ENCODE data around the gene GMNN.
"Not testable (repeated sequence)": the region's sequence is repeated elsewhere in the genome, so short reads cannot be mapped to it uniquely, and the experiment has no call there.

GMNN gene

DNA sequence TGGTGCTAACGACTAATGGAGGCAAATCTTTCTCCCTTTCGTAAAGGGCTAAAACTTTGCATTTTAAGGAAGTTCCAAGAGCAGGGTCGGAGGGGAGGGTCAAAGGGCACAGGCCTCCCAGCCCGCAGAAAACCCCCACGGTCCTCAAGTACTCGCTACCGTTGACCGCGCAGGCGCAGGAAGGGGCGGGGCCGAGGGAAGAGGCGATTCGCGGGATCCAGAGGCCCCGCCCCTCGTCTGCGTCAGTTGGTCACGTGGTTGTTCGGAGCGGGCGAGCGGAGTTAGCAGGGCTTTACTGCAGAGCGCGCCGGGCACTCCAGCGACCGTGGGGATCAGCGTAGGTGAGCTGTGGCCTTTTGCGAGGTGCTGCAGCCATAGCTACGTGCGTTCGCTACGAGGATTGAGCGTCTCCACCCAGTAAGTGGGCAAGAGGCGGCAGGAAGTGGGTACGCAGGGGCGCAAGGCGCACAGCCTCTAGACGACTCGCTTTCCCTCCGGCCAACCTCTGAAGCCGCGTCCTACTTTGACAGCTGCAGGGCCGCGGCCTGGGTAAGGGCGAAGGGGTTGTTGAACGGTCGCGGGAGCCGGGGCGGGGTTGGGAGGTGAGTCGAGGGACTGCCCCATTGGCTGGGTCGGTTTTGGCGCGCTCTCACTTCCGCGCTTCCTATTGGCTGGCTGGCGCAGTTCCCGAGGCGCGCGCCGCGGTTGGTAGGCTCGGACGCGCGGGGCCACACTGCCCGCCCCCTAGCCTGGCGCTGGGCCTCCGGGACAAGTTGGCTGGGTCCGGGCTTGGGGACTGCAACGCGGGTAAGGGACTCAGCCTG is at the start of gene GMNN:
TSS of gene GMNN (plus strand) at position 242 of the 824 bp plus-strand sequence. CDS start 2,310 bp downstream, outside the sequence.
- DNase-seq (ENCODE audit: low spot score): peak; percentile 73

DNA sequence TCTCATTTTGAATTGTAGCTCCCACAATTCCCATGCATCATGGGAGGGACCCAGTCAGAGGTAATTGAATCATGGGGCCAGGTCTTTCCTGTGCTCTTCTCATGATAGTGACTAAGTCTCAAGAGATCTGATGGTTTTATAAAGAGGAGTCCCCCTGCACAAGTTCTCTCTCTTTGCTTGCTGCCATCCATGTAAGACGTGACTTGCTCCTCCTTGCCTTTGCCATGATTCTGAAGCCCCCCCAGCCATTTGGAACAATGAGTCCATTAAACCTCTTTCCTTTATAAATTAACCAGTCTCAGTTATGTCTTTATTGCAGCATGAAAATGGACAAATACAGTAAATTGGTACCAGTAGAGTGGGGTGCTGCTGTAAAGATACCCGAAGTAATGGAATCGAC is 44.1 kb upstream of the GMNN start:
- not testable (repeated sequence) for DNase-seq (ENCODE audit: low spot score)

DNA sequence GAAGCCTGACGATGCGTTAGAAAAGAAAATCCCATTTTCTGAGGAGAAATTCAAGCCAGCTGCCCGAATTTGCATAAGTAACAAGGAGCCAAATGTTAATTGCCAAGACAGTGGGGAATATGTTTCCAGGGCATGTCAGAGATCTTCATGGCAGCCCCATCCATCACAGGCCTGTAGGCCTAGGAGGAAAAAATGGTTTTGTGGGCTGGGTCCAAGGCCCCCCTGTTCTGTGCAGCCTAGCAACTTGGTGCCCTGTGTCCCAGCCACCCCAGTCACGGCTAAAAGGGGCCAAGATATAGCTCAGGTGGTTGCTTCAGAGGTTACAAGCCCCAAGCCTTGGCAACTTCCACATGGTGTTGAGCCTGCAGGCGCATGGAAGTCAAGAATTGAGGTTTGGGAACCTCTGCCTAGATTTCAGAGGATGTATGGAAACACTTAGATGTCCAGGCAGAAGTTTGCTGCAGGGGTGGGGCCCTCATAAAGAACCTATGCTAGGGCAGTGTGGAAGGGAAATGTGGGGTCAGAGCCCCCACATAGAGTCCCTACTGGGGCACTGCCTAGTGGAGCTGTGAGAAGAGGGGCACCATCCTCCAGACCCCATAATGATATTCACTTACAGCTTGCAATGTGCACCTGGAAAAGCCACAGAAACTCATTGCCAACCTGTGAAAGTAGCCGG is 43.1 kb upstream of the GMNN start:
- DNase-seq (ENCODE audit: low spot score): not testable (repeated sequence)

DNA sequence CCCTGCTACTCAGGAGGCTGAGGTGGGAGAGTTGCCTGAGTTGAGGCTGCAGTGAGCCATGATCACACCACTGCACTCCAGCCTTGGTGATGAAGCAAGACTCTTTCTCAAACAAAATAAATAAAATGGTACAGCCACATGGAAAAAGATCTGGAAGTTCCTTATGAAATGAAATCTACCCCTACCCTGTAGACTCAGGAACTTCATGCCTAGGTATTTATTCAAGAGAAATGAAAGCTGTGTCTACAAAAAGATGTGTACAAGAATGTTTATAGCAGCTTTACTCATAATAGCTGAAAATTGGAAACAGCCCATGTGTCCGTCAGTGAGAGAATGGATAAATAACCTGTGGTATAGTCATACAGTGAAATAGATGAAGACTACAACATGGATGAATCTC is 40.6 kb upstream of the GMNN start:
- no peak for DNase-seq (ENCODE audit: low spot score)

DNA sequence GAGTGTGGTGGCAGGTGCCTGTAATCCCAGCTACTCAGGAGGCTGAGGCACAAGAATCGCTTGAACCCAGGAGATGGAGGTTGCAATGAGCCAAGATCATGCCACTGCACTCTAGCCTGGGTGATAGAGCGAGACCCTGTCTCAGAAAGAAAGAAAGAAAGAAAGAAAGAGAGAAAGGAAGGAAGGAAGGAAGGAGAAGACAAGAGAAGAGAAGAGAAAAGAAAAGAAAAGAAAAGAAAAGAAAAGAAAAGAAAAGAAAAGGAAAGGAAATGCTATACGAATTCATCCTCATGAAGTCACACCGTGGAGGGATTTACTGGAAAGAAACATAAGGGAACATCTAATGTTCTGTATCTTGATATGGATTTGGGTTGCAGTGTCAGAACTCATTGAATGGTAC is 40.0 kb upstream of the GMNN start:
- DNase-seq (ENCODE audit: low spot score): not testable (repeated sequence)

DNA sequence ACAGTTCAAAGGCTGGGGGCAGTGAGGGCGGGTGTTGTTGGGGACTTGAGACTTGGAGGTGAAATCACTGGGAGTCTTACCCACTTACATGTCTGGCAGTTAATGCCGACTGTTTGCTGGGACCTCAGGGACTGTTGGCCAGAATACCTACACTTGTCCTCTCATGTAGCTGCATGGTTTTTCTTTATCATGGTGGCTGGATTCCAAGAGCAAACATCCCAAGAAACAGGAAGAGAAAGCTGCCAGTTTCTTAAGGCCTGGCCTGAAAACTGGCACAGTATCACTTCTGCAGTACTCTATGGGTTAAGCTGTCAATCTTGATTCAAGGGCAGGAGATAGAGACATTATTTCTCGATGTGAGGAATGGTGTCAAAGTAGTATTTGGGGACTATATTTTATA is 36.0 kb upstream of the GMNN start:
- no peak for DNase-seq (ENCODE audit: low spot score)

DNA sequence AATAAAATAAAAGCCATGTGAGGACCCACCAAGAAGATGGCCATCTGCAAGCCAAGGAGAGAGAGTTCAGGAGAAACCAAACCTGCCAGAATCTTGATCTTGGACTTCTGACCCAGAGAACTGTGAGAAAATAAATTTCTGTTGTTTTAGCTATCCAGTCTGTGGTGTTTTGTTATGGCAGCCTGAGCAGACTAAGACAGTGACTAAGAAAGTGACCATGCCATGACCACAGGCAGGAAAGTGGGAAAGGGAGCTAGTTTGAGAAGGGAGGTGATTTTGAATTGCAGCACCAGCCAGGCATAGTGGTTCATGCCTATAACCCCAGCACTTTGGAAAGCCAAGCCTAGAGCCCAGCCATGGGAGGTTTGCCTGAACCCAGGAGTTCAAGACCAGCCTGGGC is 33.9 kb upstream of the GMNN start:
- no peak for DNase-seq (ENCODE audit: low spot score)

DNA sequence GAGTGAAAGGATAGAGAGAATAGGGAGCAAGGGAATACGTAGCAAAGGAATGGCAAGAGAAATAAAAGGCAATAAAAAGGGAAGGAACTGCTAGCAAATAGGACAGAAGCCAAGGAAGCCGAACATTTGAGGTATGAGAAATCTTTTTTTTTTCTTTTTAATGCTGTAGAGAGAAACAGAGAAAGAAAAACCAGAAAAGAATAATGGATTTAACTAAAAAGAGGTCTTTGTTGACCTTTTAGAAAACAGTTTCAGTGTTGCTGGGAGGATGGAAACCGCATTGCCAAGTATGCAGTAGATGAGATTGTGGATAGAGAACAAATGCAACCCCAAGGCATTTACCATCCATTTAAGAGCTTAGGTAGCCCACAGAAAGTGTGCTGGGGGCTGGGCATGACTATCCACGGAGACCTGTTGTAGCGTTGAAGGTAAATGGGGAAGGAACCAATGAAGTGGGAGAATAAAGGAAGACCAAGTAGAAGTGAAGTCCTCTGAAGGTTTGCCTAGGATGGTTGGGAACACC is 32.5 kb upstream of the GMNN start:
- no peak for DNase-seq (ENCODE audit: low spot score)

DNA sequence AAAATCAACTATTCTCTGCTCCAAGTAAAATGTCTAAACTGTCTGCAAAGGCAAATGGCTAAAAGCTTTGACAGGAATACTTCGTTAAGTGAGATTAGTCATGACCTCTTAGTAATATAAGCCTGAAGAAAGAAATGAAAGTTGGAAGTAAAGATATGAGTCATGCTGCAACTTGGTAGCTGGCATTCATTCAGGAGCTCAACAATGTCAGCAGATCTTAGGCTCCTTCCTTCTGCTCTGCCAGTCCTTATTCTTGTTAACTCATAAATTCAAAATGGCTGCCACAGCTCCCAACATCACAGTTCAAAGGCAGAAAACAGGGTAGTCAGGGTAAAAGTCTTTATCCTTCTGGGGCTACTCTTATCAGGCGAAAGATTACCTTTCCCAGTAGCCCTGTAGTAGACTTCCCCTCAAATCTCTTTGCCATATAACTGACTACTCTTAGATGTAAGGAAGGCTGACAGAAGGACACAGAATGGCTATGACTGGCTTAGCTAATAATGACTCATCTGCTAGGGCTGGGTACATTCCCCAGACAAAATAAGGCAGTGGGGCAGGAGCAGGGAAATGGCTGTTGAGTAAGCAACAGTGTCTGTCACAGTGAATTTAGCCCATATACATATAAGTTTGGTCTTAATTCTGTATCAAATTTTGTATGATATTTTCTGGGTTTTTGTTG is 31.3 kb upstream of the GMNN start:
- no peak for DNase-seq (ENCODE audit: low spot score)

DNA sequence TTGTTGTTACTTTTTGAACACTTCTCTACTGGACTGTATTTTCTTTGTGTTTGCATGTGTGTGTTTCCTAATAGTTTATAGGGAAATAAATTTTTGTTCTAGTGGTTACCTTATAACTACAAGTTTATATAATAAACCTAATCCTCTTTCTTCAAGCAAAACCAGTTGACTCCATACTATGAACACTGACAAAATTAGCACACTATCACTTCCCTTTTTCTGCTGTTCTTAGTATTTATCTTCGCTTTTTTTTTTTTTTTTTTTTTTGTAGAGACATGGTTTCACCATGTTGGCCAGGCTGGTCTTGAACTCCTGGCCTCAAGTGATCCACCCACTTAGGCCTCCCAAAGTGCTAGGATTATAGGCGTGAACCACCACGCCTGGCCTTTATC is 30.8 kb upstream of the GMNN start:
- no peak for DNase-seq (ENCODE audit: low spot score)

DNA sequence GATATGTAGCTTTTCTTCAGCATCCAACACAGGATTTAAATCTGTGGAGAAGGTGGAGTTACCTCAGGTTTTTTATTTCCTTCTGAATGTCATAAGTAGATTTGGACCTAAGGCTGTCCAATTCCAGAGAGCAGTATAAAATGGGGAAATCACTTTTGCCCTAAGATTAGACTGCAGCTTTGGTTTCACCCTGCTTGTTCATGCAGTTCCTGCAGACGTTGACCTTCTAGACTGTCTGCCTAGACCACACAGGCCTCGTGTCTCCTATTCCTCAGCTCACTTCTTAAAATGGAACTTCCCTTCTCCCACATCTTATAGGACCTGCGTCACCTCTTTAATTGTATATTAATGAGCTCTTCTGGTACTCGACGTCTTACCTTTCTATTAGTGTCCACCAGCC is 29.8 kb upstream of the GMNN start:
- DNase-seq (ENCODE audit: low spot score): no peak

DNA sequence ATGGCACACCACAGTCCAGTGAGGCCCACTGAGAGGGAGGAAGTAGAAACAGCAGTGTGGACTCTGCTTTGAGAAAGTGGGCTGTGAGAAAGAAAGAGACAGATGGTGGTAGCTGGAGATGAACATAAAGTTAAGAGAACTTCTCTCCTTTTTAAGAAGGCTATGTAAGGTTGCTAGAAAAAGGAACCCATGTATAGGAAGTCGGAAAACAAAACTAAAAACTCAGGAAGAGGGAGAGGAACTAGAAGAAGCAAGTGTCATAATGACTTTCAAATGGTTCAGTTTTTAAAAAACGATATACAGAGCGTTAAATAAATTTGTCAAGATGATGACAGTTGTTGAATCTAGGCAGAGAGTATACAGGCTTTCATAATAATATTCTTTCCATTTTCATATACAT is 25.4 kb upstream of the GMNN start:
- no peak for DNase-seq (ENCODE audit: low spot score)

DNA sequence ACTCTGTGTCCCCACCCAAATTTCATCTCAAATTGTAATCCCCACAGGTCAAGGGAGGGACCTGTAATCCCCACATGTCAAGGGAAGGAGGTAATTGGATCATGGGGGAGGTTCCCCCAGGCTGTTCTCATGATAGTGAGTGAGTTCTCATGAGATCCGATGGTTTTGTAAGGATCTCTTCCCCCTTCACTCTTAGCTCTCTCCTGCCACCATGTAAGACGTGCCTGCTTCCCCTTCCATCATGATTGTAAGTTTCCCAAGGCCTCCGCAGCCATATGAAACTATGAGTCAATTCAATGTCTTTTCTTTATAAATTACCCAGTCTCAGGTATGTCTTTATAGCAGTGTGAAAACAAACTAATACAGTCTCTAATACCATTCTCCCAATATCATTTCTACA is 23.9 kb upstream of the GMNN start:
- DNase-seq (ENCODE audit: low spot score): not testable (repeated sequence)

DNA sequence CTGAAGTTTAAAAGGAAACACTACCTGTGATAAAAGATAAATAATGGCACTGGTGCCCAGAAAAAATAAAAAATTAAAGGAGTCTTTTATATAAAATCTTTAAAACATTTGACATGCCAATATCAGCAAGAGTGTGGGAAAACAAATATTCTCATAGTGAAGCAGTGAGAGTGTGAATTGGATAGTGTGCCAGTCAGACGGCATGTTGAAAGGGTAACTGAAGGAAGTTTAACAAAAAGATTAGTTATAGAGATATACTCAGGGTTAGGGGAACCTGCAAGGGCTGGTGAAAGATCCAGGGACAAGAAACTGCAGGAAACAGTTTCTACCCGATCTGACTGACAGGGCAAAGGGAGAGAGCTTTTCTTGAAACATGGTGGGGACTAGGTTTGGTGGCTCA is 22.2 kb upstream of the GMNN start:
- no peak for DNase-seq (ENCODE audit: low spot score)

DNA sequence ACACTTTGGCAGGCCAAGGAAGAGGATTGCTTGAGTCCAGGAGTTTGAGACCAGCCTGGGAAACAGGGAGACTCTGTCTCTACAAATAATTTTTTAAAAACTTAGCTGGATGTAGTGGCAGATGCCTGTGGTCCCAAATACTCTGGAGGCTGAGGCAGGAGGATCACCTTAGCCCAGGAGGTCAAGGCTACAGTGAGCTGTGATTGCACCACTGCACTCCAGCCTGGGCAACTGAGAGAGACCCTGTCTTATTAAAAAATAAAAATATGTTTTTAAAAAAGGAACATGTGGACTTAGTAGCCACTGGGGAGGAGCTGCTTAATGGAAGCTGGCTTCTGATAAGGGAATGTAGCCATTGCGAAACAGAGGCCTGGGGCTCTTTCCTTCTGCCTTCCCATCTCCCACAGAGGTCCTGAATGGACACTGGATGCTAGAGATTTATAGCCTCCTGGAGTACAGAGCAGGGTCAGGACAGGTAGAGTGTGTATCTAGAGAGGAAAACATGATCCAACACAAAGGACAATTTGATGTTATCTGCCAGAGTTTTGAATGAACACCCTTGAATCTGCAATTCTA is 21.7 kb upstream of the GMNN start:
- DNase-seq (ENCODE audit: low spot score): no peak

DNA sequence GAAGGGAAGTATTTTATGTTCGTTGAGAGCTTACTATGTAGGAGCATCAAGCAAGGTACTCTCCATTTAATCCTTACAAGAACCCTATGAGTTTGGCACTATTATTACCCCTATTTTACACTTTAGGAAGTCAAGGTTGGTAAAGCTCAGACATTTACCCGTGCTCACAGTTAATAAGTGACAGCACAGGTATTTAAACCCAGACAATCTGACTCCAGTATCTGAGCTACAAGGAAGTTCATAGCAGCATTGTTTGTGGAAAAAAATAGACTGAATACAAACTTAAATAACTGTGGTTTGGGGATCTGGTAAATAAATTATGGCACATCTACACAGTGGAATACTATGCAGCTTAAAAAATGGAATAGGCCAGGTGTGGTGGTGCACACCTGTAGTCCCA is 21.2 kb upstream of the GMNN start:
- DNase-seq (ENCODE audit: low spot score): no peak

DNA sequence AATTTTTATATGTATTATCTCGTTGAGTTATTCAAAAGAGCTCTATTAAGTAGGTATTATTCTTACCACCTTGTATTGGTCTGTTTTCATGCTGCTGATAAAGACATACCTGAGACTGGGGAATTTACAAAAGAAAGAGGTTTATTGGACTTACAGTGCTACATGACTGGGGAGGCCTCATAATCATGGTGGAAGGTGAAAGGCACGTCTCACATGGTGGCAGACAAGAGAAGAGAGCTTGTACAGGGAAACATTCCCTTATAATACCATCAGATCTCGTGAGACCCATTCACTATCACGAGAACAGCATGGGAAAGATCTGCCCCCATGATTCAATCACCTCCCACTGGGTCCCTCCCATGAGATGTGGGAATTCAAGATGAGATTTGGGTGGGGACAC is 20.4 kb upstream of the GMNN start:
- not testable (repeated sequence) for DNase-seq (ENCODE audit: low spot score)

DNA sequence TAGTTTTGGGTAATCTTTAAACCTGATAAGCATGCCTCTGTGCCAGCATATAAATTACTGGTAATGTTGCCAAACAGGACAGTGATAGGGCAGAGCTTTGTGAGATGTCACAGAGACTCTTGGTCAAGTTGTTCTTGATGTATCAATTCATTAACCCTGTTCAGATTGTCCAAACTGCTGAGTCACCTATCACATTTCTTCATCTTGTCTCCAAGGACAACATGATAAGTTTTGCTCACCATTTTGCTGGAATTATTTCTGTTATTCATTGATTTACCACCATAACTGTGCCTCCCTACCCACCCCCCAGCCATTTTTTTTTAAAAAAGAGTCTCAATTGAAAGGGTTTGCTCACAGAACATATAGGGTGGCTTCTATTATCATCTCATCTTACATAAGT is 19.5 kb upstream of the GMNN start:
- DNase-seq (ENCODE audit: low spot score): no peak

DNA sequence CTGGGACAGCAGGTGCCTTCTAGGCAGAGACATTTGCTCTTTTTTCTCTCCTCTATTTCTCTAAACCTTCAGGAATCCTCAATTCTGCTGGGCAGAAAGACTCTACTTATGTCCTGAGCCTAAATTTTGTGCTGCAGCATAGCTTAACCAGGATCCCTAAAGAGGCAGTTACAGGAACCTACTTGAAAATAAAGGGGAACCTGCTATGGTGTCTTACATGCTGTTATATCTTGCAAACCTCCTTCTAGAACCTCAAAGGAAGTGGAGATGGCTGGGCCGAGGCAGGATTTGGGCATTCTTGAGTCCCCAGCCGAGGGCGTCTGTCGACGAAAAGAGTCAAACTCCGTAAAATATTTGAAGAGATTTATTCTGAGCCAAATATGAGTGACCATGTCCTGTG is 17.1 kb upstream of the GMNN start:
- DNase-seq (ENCODE audit: low spot score): no peak

DNA sequence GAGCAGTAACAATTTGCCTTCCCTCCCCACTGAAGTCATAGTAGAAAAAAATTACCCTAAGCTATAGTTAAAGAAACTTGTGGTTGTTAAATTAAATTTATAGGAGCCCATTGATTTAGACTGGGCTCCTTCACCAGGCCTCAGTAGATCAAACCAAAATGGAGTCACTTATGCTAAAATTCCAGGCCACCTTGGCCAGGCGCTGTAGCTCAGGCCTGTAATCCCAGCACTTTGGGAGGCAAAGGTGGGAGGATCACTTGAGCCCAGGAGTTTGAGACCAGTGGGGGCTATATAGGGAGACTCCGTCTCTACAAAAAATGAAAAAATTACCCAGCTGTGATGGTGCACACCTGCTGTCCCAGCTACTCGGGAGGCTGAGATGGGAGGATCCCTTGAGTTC is 15.0 kb upstream of the GMNN start:
- no peak for DNase-seq (ENCODE audit: low spot score)

DNA sequence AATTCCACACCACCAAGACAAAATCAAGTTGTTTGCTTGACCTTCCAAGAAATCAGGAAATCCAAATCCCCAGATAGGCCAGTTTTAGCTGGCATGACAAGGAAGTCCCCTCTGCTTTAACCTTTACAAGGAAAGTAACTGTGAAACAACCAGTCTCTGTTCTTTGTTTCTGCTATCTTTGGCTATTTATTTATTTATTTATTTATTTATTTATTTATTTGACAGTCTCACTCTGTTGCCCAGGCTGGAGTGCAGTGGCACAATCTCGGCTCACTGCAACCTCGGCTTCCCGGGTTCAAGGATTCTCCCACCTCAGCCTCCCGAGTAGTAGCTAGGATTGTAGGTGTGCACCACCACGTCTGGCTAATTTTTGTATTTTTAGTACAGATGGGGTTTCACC is 14.5 kb upstream of the GMNN start:
- DNase-seq (ENCODE audit: low spot score): no peak

DNA sequence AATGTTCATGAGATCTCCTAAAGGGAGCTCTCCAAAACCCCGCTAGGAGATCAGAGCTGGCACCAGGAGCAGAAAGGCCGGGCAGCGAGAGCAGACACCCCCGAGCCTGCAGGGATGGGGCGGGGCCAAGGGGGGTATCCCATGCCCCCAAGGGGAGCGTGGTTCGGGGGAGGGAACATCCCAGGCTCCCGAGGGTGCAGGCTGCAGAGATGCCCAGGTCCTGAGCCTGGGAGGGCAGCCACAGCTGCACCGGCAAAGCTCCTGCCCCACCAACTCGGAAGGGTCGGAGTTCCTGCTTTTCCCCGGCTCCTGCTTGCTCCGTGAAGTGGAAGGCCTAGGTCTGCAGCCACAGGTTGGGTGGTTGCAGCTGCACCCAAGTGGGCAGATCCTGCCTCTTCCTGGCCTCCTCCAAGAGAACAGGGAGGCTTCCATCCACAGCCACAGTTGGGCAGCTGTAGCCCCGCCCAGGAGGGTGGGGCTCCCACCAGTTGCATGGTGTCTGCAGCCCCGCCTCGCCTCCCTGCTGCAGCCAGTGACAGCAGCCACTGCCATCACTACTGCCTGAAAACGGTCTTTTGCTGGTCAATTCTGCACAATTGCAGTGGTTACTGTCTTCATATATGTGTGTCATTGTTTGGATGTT is 13.4 kb upstream of the GMNN start:
- DNase-seq (ENCODE audit: low spot score): peak; percentile 9
